Heart left ventricle (tissue), 16 donors: ENCODE data around the gene PARVA. TPM values are rescaled to one million over a fixed set of nuclear protein-coding genes. Genes with fewer than 3 reads are reported as not detected.

Experiments used
- ATAC-seq, 4 donors: fragments of 200-7000 bp; cut with Tn5 transposase; one replicate each; pipeline ENCODE4 v1.9.1; 2020 to 2022; ENCODE audit warnings: moderate library complexity in 4 of 4, mild to moderate bottlenecking in 3 of 4, moderate number of reproducible peaks in 1 of 4
- DNase-seq, 5 donors: peaks; one replicate each; pipeline ENCODE4 v3.0.0-alpha.2; 2020
- H3K27ac ChIP-seq, 12 donors: fragments of 200-600 bp; sonication (generic) in 4 of 12; one replicate each; pipeline versions ENCODE4 v1.5.0 to v1.8.0; 2016 to 2022; ENCODE audit warnings: mild to moderate bottlenecking in 2 of 12
- H3K27me3 ChIP-seq, 9 donors: fragments of 200-600 bp; sonication (generic) in 2 of 9; one replicate each; pipeline versions ENCODE4 v1.5.1 to v1.8.0; 2016 to 2022; ENCODE audit warnings: mild to moderate bottlenecking in 3 of 9
- H3K36me3 ChIP-seq, 9 donors: fragments of 200-600 bp; sonication (generic) in 2 of 9; one replicate each; pipeline versions ENCODE4 v1.5.0 to v1.8.0; 2018 to 2022; ENCODE audit warnings: mild to moderate bottlenecking in 2 of 9
- H3K4me1 ChIP-seq, 12 donors: fragments of 200-600 bp; sonication (generic) in 4 of 12; one replicate each; pipeline versions ENCODE4 v1.5.0 to v1.8.0; 2016 to 2022; ENCODE audit warnings: mild to moderate bottlenecking in 3 of 12
- H3K4me3 ChIP-seq, 12 donors: fragments of 200-600 bp; sonication (generic) in 4 of 12; one replicate each; pipeline versions ENCODE4 v1.5.0 to v1.8.0; 2017 to 2022; ENCODE audit warnings: mild to moderate bottlenecking in 9 of 12, moderate library complexity in 4 of 12
- H3K9me3 ChIP-seq, 12 donors: fragments of 200-600 bp; sonication (generic) in 4 of 12; one replicate each; pipeline versions ENCODE4 v1.5.0 to v1.8.0; 2016 to 2022; ENCODE audit warnings: mild to moderate bottlenecking in 1 of 12
- POLR2A ChIP-seq, 2 donors: fragments of 450-650 bp; IDR thresholded peaks; one replicate each; pipeline ENCODE4 v1.6.1; 2017; ENCODE audit warnings: antibody characterized with exemption in 2 of 2, mild to moderate bottlenecking in 2 of 2, moderate library complexity in 2 of 2
- WGBS, 4 donors: extraction: QIAGEN DNeasy Blood & Tissue Kit in 2 of 4; methylation state at CpG; one replicate each; pipeline versions ENCODE4 v1.1.5 to v1.1.7; 2013 to 2018; 5-methylcytosine and 5-hydroxymethylcytosine counted together
- intact Hi-C, 10 donors: fragments of 100-400 bp; cut with DNase I; formaldehyde crosslinking; loops; one replicate each; pipeline versions ENCODE4 v1.11.1 to v1.14.2; 2022
- polyA plus RNA-seq, 2 donors: library from polyadenylated mRNA; stranded (reverse); fragments of 200-250 nt; gene quantifications; one replicate each; pipeline ENCODE4 v1.2.3, GENCODE V29; 2013
- total RNA-seq, 9 donors: library from RNA; depleted of rRNA in 2 of 9; stranded (reverse); fragments of >200 nt in 2 of 9; fragmentation: NEBNext Ultra II Directional in 3 of 9; extraction: Animal tissue kit (Norgen Biotek cat#: 25700) in 3 of 9; gene quantifications; one replicate each; pipeline versions ENCODE4 v1.1.0 to v1.2.4, GENCODE V29; 2016 to 2023
- TF ChIP-seq, protein P1 (sequence below), 12 donors: fragments of 200-600 bp; sonication (generic) in 4 of 12; IDR thresholded peaks; one replicate each; pipeline versions ENCODE4 v1.5.0 to v1.8.0; 2018 to 2022; ENCODE audit warnings: antibody characterized with exemption in 12 of 12, mild to moderate bottlenecking in 5 of 12
- donor health status: ischemic (EF 13 %, LVEDD 7.1; RV severe dilation, severe dysfunction).
- donor health status: healthy with polysubstance abuse.
- donor health status: DM: no; HTN: yes; CAD: no.
- donor health status: DM: no; HTN: no; CAD: no.
- donor health status: ischemic (EF 25% LVEDD 6.9; RV normal size, moderate dysfunction).
- donor health status: ischemic (EF 25% LVEDD 5.7; RV mildly dilated, moderate dysfunction).
- donor health status: healthy.
- donor health status: DM: yes; HTN: yes; CAD: no.
- donor health status: ischemic (EF 35%, LVEDD 5.7; RV mildly dilated, moderate dysfunction).
- donor health status: nonischemic (EF 11% LVEDD 7.7; RV severe dilation, severe dysfunction).
- donor health status: DM: yes; HTN: yes; CAD: no.
- donor health status: PGD.
- donor health status: ischemic (EF 29% LVEDD 5.4; RV normal size, mild dysfunction).
- donor health status: nonischemic (EF 23%, LVEDD 6.1; RV moderate dilation, normal function).

PARVA gene
- total and polyA plus RNA-seq, 11 donors: 22.7 to 99.2 (median 65.9) TPM

DNA sequence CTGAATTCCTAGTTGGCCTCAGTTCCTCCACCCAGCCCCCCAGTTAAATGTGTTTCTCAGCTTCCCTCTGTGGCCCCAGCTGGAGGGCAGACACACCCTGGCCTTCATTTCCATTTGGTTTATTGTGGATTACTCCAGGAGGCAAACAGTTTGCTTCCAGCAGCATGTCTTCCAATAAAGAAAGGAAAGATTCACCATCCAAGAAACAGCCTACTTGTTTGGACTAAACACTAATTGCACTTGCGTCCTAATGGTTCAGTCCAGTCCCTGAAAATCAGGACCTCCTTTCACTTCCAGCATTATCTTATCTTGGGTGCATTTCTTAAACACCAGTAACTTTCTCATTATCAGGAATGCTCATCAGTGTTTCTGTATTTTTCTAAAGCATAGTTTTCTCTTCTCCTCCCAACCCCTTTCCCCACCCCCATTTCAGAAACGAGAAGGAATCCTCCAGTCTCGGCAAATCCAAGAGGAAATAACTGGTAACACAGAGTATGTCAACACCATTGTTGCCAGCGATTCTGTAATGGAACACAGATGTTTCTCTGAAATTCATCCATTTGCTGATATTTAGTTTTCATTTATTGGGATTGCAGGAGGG, 130.9 kb downstream of the PARVA start:
- H3K9me3 ChIP-seq: no peaks in the 10 kb centered on the region
- H3K36me3 ChIP-seq: peaks cover 0 to 56% (median 26%) of the 10 kb centered on the region in 9 donors
- 48 to 64% (median 54%) methylated on average over 4 of the region's 4 CpGs for WGBS, 4 donors
- H3K27ac ChIP-seq: peak overlapping the region in 7 of 12 donors; percentile 8 to 69 (median 22)
- peaks cover 0 to 31% (median 5%) of the 10 kb centered on the region in 12 donors for H3K4me1 ChIP-seq
- no peak overlapping the region for H3K4me3 ChIP-seq
- ATAC-seq (peak; percentile 42 to 73 (median 60)), DNase-seq (peak in 2 of 5 donors; percentile 18 to 60)
- intact Hi-C loops: loop anchor here in 1 of 10 donors (10.0 kb wide), 1 partner anchor 93 kb away; no protein-coding TSS in a partner anchor
- no peaks in the 10 kb centered on the region for H3K27me3 ChIP-seq
- TF ChIP-seq, protein P1, sequence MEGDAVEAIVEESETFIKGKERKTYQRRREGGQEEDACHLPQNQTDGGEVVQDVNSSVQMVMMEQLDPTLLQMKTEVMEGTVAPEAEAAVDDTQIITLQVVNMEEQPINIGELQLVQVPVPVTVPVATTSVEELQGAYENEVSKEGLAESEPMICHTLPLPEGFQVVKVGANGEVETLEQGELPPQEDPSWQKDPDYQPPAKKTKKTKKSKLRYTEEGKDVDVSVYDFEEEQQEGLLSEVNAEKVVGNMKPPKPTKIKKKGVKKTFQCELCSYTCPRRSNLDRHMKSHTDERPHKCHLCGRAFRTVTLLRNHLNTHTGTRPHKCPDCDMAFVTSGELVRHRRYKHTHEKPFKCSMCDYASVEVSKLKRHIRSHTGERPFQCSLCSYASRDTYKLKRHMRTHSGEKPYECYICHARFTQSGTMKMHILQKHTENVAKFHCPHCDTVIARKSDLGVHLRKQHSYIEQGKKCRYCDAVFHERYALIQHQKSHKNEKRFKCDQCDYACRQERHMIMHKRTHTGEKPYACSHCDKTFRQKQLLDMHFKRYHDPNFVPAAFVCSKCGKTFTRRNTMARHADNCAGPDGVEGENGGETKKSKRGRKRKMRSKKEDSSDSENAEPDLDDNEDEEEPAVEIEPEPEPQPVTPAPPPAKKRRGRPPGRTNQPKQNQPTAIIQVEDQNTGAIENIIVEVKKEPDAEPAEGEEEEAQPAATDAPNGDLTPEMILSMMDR (IDR thresholded peaks at IDR 0.05): no peak
- no peak for TF ChIP-seq POLR2A (IDR thresholded peaks at IDR 0.05)

GRCh38 chr11:12509371-12509770, 132.0 kb downstream of the PARVA start:
- intact Hi-C loops: loop anchor here in 1 of 10 donors (10.0 kb wide), 1 partner anchor 95 kb away; no protein-coding TSS in a partner anchor
- no peaks in the 10 kb centered on the region for H3K27me3 ChIP-seq
- H3K4me3 ChIP-seq: no peak overlapping the region
- no peak for DNase-seq
- no peak for ATAC-seq
- peaks cover 0 to 30% (median 2%) of the 10 kb centered on the region in 12 donors for H3K4me1 ChIP-seq
- H3K27ac ChIP-seq: peak overlapping the region in 1 of 12 donors; percentile 69
- TF ChIP-seq, protein P1 (IDR thresholded peaks at IDR 0.05): no peak
- H3K9me3 ChIP-seq: no peaks in the 10 kb centered on the region
- 93 to 94% (median 93%) methylated on average over 5 of the region's 5 CpGs for WGBS, 4 donors
- peaks cover 0 to 59% (median 27%) of the 10 kb centered on the region in 9 donors for H3K36me3 ChIP-seq

DNA sequence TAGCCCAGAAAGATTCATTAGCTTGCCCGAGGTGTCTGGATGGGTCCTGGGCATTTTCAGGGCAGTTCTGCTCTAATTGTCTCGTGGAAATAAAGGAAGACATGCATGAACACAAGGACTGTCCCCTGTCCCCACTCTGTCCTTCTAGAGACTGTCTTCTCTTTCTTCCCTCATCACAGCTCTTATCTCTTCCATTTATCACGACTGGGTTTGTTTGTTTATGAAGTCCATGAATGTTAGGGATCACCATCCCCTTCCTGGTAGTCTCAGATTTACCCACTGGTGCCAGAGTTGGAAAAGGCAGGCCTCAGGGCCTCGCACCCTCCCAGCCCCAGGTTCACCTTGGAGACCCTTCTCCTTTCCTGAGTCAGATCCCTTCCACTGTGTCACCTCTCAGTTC, 134.8 kb downstream of the PARVA start:
- peaks cover 0 to 27% (median 2%) of the 10 kb centered on the region in 12 donors for H3K4me1 ChIP-seq
- no peak for ATAC-seq
- no peak overlapping the region for H3K4me3 ChIP-seq
- no peaks in the 10 kb centered on the region for H3K9me3 ChIP-seq
- TF ChIP-seq POLR2A (IDR thresholded peaks at IDR 0.05): no peak
- TF ChIP-seq, protein P1 (IDR thresholded peaks at IDR 0.05): no peak
- peaks cover 0 to 50% (median 18%) of the 10 kb centered on the region in 9 donors for H3K36me3 ChIP-seq
- no peak for DNase-seq
- H3K27ac ChIP-seq: peak overlapping the region in 1 of 12 donors; percentile 16
- WGBS, 4 donors: 81 to 84% (median 82%) methylated on average over 4 of the region's 4 CpGs
- intact Hi-C loops: loop anchor here in 3 of 10 donors (10.0 kb wide), 2 partner anchors 163 to 383 kb away; partner anchors contain the start of gene TEAD1 (in 1 of the 3)
- H3K27me3 ChIP-seq: no peaks in the 10 kb centered on the region

DNA sequence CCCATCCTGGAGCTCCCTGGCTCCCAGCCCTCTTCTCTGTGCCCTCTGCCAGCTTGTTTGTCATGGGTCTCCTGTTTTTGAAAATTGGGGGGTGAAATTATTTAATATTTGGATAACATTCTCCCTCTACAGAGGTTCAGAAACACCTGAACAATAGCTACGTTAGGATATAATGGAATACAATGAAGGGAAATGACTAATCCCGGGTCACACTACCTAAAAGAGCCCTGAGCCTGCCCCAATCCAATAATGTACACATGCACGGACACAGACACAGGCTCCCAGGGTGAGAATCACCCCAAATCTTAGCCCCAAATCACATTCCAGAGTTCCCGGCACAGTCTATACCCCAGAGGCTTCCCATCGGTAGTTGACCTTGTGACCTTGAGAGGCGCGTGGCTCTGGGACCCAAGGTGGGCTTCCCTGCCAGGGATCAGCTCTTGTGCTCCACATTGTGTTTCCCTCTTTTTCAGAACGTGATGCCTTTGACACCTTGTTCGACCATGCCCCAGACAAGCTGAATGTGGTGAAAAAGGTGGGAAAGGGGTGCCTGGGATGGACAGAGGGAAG, 135.5 kb downstream of the PARVA start:
- Histone ChIP-seq H3K4me3 (no peak overlapping the region), H3K27ac (peak overlapping the region in 1 of 12 donors; percentile 16), H3K4me1 (peaks cover 0 to 19% (median 2%) of the 10 kb centered on the region in 12 donors), H3K9me3 (no peaks in the 10 kb centered on the region), H3K27me3 (no peaks in the 10 kb centered on the region), H3K36me3 (peaks cover 0 to 53% (median 19%) of the 10 kb centered on the region in 9 donors)
- ATAC-seq (no peak), DNase-seq (no peak)
- intact Hi-C loops: loop anchor here in 3 of 10 donors (10.0 kb wide), 2 partner anchors 162 to 382 kb away; partner anchors contain the start of gene TEAD1 (in 1 of the 3)
- WGBS, 4 donors: 76 to 84% (median 80%) methylated on average over 9 of the region's 9 CpGs
- no peak for TF ChIP-seq POLR2A (IDR thresholded peaks at IDR 0.05)
- TF ChIP-seq, protein P1 (IDR thresholded peaks at IDR 0.05): no peak
